ENCODE measurements around the gene TMPRSS3.

GRCh38 chr21:42438316-42439205 lies 42.7 kb upstream of the TMPRSS3 start:
- TF ChIP-seq CTCF (IDR thresholded peaks at IDR 0.05; ENCODE audit: low read depth, low read length, poor library complexity, severe bottlenecking) = no peak
- TF ChIP-seq EZH2phosphoT487 (IDR thresholded peaks at IDR 0.05; ENCODE audit: borderline replicate concordance, low read length) = no peak
